HEK293 (cell line): ENCODE results near the gene RIPK4.

Experiments used
- CTCF ChIP-seq: fragments of 450-650 bp; formaldehyde crosslinking; IDR thresholded peaks from 2 replicates; pipeline ENCODE4 v1.5.1; 2016; ENCODE audit warnings: missing biosample characterization, missing genetic modification characterization
- INSM2 ChIP-seq: fragments of 450-650 bp; formaldehyde crosslinking; IDR thresholded peaks from 2 replicates; pipeline ENCODE4 v1.5.1; 2016; ENCODE audit warnings: missing biosample characterization, missing genetic modification characterization
- ZNF280D ChIP-seq: fragments of 450-650 bp; formaldehyde crosslinking; IDR thresholded peaks from 2 replicates; pipeline ENCODE4 v1.5.1; 2016; ENCODE audit warnings: missing biosample characterization, missing genetic modification characterization
- ZNF473 ChIP-seq: fragments of 450-650 bp; formaldehyde crosslinking; IDR thresholded peaks from 2 replicates; pipeline ENCODE4 v1.5.1; 2017; ENCODE audit warnings: missing biosample characterization, missing genetic modification characterization
- ZSCAN30 ChIP-seq: fragments of 450-650 bp; IDR thresholded peaks from 2 replicates; pipeline ENCODE4 v1.5.1; 2018; ENCODE audit warnings: missing biosample characterization, mild to moderate bottlenecking, missing genetic modification characterization, moderate library complexity

GRCh38 chr21:41769111-41769510 is 2.3 kb upstream of the RIPK4 start:
- TF ChIP-seq ZNF280D (tag by site-specific recombination) (no peak), CTCF (no peak), ZNF473 (tag by site-specific recombination) (no peak), INSM2 (tag by site-specific recombination) (no peak), ZSCAN30 (tag by site-specific recombination) (no peak)
